ENCODE data around the gene C9orf152.
"Not testable (repeated sequence)": the region's sequence is repeated elsewhere in the genome, so short reads cannot be mapped to it uniquely, and the experiment has no call there.

The C9orf152 gene, protein sequence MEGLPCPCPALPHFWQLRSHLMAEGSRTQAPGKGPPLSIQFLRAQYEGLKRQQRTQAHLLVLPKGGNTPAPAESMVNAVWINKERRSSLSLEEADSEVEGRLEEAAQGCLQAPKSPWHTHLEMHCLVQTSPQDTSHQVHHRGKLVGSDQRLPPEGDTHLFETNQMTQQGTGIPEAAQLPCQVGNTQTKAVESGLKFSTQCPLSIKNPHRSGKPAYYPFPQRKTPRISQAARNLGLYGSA

DNA sequence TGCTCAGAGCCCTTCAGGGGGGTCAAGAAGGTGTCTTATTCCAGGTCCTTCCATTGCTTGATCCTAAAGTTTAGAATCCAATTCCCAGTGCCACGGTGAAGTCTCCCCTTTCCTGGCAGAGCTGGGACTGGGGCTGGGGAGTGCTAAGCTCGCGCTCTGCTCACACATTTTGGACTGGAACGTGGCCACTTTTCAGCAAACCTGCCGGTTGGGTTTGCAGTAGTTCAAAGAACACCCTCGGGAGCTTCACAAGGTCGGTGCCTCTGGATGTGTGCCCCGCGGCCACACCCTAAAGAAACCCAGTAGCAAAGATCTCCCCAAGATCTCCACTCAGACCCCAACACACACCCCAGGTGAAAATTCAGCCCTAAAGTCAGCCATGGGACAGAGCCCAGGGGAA lies at the start of gene C9orf152:
Gene C9orf152, minus strand, starts transcription at position 129 of the 400 bp plus-strand sequence. CDS start 580 bp downstream, outside the sequence.
- DNase-seq, result no peak

DNA sequence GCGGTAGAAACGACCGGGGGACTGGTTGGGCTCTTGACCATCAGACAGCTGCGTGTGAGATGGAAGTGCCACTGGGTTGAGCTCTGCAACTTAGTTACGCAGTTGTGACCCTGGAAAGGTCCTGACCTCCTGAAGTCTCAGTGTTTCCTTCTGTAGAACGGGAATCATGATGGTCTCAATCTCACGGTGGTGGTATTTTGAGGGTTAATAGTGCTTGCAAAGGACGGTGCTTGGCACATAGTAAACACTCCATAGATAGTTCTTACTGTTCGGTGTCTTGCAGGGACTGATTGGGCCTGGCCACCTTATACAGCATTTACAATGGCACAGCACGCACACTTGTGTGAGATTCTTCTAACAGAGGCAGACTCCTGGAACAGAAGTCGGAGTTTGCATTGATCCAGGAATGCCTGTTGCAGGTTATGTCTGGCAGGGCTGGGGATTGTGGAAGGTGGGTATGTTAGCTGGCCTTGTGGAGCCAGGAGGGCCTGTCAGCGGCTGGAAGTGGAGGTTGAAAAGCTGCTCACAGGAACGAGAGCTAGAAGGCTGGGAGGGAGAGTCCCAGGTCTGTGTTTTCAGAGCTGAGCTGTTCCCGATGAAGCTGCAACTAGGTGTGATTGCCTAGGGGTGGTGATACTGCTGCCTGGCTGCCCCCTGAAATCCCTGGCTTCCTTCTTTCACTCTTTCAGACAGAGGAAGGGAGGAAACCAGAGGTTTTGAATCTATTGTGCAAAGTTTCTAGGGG lies 49.3 kb upstream of the C9orf152 start:
- no peak for DNase-seq

DNA sequence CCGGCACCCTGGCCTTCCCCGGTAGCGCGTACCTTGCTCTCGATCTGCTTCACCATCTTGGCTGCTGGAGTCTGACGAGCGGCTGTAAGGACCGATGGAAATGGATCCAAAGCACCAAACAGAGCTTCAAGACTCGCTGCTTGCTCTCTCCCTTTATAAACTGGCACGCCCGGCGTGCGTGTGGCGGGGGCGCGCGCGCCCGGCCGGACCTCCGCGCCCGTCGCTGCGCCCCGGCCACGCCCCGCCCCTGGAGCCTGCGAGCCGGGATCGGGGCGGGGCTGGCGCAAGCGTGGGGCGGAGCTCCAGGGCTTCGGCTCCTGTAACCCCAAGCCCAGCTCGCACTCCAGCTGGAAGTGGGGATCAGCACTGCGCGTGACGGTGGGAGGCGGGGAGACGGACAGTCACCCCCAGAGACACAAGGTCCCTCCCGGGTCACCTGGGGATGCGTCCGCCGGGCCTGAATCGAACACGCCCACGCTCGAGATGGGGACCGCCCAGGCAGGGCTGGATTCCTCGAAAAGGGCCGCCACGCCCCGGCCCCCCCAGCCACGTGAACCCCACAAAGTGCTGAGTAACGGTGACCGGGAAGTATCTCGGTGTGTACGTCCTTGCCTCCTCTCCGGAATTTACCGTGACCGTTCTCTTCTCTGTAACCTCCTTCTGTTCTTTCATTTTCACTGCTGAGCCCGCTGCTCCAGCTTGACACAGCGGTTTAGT lies 48.6 kb upstream of the C9orf152 start, which contains the start of gene TXN:
Gene TXN, minus strand, starts transcription at position 128 of the 717 bp plus-strand sequence. Its CDS starts 72 bp downstream, at position 56.
- peak in 1 of 2 experiments; percentile 20 for DNase-seq

DNA sequence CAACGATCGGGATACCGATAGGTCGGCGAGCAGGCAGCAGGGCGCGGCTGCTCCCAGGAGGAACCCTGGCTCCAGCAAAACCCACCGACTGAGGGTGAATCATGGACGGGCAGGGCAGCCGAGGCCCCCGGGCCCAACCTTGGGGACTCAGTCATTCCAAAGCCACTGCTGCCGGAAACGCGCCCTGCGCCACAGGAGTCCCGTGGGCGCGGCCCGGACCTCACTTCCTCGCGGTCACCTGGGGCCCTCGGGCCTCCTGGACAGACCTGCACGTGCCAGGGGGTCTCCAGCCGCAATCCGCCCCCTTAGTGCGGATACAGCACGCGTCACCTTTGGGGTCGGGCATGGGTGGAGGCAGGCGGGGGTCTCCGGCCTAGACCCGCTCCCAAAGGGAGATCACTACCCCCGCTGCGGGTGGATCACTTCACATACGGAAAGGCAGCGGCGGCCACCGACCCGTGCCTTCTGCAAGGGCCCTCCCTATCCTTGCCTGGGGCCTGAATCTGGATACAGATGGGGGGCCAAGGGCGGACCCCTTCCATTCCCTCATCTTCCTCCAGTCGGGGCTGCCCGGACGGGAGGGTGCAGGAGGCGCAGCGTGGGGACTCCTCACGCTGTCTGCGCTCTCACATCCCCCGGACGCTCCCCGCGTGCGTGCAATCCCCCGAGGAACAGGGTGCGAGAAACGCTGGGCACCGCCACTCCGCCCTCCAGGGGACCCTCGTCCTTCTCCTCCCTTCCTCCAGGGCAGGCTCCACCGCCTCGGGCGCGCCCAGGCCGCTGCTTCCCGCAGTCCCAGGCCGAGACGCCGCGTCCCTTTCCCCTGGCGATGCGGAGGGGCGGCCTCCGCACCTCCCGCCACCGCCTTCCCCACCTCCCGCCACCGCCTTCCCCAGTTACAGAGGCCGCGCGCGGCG lies 47.8 kb upstream of the C9orf152 start:
- DNase-seq, result no peak

DNA sequence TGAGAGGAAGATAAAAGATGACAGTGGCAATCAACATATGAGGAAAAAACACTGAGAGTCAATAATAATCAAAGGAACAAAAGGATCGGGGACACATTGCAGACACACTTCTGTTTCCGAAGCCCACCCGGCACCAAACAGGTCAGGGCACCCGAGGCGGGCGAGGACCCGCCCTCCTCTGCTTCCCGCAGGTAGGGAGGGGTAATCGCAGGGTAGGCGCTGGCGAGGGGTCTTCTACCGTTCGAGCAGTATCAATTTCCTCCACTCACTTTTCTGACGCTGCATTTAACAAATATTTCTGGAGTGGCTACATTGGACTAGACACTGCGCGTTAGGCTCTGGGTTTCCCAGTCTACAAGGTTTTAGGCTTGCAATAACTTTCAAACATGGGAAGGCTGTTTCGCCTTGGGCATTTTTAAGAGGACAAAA lies 47.1 kb upstream of the C9orf152 start:
- DNase-seq, result no peak

DNA sequence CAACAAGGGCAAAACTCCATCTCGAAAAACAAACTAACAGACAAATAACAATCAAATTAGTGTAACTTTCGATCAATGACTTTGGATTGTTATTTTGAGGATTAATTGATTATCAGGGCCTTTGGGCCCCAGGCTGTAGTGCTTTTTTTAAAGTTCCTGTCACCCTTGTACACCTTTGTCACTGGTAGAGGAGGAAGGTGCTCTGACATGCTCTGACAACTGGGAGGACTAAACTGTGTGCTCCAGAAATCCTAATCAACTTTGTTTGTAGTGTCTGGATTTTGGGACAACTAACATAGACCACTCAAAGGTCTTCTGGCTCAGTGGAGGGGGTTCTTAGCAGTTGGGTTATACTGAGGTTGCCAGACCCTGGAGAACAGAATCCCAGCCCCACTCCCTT lies 46.5 kb upstream of the C9orf152 start:
- no peak for DNase-seq

DNA sequence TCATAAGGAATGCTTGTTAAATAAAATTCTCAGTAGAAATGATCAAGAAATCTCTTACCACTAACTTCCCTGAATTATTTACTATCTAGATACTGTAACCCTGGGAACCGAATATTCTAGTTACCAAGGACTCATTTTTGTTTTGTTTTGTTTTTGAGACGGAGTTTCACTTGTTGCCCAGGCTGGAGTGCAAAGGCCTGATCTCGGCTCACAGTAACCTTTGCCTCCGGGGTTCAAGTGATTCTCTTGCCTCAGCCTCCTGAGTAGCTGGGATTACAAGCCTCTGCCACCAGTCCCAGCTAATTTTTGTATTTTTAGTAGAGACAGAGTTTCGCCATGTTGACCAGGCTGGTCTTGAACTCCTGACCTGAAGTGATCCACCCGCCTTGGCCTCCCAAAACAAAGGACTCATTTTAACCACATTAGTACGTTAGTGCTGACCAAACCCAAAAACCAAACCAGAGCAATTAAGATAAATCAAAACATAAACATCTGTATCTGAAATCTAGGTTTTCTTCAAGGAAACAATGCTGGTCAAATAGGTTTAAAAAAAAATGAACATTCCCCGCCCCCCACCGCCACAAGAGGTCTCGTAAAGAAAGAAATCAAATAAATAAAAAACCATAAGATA lies 44.7 kb upstream of the C9orf152 start:
- DNase-seq, result no peak

DNA sequence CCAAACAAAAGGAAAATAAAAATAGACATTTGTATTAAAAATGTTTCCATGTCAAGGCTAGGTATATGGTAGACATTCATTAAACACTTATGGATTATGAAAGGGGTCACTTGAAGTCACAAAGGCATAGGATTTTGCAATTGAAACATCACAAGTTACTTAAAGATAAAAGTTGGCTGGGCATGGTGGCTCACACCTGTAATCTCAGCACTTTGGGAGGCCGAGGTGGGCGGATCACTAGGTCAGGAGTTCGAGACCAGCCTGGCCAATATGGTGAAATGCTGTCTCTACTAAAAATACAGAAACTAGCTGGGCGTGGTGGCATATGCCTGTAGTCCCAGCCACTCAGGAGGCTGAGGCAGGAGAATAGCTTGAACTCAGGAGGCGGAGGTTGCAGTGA lies 43.8 kb upstream of the C9orf152 start:
- not testable (repeated sequence) for DNase-seq

DNA sequence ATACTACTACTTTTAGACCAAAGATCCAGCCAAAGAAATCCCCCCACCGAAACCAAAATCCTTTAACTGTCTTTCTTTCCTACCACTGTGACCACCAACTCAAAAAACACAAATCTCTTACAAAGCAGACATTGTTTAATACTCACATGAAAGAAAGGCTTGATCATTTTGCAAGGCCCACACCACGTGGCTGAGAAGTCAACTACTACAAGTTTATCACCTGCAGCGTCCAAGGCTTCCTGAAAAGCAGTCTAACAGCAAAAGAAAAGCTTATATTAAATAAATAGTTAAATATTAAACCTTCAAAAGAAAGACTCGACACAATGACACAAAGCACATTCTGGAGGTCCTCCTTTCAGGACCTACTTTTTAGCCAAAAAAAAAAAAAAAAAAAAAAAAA lies 43.3 kb upstream of the C9orf152 start:
- no peak for DNase-seq

DNA sequence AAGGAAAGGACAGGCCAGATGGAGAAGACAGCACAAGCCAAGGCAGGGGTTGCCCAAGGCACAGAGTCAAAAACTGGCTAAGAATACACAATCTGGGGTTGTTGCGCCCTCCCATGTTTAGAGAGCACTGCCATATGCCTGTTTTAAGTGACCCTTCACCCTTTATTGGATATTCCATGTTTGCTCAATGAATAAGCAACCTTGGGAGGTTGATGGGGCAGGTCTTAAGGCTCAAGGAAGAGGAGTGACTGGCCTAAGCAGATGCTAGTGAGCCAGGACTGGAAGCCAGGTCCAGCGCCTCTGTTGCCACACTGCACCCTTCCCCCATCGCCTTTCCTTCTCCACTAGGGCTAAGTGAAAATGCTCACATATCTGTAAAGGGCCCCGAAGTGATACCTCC lies 41.6 kb upstream of the C9orf152 start:
- no peak for DNase-seq

DNA sequence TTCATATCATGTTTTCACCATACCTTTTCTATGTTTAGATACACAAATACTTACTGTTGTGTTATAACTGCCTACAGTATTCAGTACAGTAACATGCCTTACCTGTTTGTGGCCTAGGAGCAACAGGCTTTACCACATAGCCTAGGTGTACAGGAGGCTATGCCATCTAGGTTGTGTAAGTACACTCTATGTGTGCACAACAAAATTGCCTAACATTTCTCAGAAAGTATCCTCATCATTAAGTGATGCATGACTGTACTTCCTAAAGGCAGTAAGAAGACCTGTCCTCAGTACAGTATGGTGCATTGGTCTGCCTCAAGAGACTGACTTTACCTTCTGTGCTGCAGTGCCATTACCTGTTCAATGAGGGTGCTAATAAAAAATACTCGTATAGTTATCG lies 40.4 kb upstream of the C9orf152 start:
- DNase-seq, result no peak

DNA sequence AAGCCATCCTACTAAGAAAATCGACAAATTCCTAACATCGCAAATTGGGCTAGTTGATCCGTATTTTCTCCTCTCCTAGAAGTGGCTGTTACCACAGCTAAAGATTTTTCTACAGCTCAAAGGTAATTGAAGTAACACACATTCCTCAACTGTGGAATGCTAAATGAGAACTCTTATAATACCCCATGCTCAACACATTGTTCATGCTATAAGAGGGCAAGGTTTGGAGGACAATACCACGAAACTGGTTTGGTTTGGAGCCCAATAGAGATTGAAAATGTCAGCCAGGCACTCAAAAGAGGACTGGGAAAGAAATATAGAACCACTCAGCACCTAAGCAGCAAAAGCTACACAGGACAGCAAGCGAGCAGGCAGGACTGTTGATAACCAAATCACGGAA lies 38.3 kb upstream of the C9orf152 start:
- DNase-seq, result no peak

DNA sequence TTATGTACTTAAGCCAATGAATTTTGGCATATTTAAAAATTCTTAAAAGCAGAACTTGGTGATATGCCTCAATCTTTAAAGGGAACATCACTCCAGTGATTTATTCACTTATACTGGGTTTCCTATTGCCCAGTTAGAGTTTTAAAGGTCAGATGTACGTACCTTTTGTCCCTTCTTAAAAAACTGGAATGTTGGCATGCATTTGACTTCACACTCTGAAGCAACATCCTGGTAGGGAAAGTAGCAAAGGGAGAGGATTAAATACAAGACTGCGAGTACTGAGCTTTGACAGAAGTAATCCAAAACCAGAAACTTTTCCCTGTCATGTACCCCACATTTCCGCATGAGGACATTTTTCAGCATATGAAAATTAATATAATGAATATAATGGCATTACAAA lies 36.7 kb upstream of the C9orf152 start:
- no peak for DNase-seq

DNA sequence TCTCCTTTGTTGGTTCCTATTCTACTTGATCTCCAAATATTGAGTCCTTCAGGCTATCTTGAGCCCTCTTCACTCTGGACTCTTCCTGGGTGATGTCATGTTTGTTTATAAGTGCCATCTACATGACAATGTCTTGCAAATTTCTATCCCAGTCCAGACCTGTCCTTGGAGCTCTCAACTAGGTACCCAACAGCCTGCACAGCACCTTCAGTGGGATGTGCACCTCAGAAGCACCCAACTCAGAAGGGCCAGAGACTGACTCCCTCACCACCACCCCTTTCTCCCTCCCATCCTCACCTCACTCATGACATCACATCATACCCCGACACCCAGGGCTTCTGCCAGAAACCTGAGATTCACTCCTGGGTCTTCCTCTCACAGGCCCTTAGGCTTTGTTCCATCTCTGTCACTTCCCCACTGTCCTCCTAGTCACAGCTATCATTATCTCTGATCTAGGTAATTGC lies 33.9 kb upstream of the C9orf152 start:
- no peak for DNase-seq

DNA sequence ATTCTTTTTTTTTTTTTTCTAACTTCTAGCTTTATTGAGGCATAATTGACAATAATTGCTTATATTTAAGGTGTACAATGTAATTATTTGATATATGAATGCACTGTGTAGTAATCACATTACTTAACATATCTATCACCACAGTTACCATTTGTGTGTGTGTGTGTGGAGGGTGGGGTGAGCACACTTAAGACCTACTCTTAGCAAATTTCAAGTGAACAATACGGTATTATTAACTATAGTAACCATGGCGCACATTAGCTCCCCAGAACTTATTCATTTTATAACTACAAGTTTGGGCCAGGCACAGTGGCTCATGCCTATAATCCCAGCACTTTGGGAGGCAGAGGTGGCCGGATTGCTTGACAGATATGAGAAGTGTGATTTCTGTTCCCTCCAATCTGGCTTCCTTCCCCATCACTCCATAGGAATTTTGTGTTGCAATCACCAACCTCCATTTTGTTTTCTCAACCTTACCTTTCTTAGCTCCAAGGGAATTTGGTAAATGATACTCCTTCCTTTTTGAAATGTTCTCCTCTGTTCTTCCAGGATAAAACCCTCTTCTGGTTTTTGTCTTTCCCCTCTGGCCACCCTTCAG lies 33.4 kb upstream of the C9orf152 start:
- no peak for DNase-seq

DNA sequence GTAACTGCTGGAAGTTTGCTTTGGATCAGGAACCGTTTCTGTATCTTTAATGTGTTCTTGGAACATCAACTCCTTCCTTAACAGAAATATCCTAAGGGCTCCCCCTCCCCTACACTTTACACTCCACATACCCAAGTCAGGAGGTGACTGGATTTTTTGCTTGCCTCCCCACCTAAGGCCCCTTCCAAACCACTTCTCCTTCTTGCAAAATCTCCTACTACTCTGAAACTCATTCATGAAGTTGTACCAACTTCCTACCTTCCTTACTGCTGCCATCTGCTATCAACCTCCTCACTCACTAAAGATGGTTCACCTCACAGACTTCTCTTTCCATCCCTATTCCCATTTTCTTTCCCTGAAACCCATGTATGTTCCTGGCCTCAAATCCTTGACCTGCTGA lies 32.2 kb upstream of the C9orf152 start:
- no peak for DNase-seq

DNA sequence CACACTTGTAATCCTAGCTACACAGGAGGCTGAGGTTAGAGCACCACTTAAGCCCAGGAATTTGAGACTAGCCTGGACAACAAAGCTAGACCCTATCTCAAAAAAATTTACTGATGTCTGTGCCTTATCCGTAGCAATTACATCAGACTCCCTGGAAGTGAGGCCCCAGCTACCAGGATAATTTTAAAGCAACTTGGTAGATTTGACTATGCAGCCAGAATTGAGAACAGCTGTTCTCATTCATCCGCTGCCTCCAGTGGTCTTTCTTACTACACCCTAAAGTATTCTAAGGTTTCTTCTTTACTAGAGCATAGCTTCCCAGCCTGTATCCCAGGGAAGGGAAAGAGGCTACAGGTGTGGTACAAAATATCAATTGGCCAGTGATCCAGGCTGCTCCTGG lies 20.4 kb upstream of the C9orf152 start:
- DNase-seq, result no peak

DNA sequence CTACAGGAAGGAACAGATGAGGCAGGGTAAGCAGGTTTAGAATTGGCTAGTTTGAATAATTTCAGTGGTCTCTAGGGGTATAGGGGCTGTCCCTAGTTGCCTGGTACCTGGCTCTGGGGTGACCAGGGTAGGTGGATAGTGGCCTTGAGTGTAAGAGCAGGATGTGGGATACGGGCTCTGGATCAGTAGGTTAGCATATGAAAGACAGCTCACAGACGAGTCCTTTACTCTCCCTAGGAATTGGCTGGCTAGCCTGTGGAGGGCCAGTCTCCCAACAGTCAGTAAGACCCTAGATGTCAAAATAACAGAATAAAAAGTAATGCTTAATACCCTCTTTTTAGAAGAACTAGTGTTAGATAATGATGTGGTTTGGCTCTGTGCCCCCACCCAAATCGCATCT lies 16.6 kb upstream of the C9orf152 start:
- no peak for DNase-seq

DNA sequence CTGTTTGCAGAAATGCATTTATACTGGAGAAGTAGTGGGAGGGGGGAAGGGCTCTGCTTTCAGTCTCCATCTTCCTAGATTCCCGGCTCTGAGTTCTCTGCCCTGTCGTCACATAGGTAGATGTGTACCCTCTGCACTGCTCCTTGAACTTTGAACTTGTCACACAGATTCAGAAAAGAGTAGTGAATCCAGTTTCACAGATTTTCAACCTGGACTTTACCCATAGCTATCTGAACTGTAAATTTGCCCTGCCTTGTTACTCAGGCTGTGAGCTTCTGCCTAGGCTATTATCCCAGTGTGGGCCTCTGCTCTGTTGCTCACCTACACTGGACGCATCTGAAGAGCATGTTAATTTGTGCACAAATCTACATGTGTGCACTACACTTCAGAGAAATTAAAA lies 12.8 kb upstream of the C9orf152 start:
- no peak for DNase-seq

DNA sequence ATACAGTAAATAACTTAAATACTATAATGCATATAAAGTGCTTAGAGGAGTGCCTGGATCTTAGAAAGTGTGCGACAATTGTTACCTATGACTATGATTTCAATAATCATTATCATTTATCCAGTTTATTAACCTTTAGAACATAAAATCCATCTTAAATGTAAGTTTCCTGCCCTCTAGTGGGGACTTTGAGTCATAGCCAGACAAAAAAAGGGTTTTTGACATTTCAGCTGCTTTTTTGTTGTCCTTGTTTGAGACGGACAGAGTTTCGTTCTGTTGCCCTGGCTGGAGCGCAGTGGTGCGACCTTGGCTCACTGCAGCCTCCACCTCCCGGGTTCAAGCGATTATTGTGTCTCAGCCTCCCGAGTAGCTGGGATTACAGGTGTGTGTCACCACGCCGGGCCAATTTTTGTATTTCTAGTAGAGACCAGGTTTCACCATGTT lies 9.7 kb upstream of the C9orf152 start:
- no peak for DNase-seq

DNA sequence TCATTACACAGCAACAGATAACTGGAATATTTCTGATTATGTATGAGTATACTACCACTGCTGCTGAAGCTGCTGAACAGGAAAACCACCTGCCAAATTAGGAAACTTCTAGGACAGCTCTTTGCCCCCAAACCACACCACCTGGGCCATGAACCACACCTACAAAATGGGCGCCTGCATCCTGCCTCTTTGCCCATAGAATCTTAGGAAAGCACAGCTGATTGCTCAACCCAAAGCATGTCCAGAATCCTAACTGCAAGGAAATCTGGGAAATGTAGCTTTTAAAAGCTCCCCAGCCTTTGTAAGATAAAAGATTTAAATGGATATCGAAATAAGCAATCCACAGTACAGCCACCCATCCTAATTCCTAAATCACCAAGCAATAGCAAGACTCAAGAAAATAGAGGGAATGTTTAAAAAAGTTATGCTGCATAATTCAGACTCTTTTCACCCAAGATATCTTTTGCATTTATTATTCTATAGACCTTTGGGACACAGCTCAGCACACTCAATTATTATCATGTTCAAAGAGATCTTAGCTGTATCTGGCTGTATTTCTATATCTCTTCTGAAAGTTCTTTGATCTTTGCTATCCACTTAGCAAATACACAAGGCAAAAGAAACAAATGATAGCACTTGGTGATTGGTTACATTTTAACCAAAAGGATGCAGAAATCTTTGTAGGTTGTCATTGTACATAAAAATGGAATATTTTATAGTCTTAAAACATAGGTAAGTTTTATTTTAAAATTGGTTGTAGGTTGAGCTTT lies 6.8 kb upstream of the C9orf152 start:
- DNase-seq, result no peak

Data from cerebellar nuclear complex (tissue), 1 donor.